Measurements from ENCODE around the gene ITPR2. TPM values are rescaled to one million over a fixed set of nuclear protein-coding genes. Genes with fewer than 3 reads are reported as not detected.

Gene ITPR2
- total and polyA plus RNA-seq, 2 of the 8 experiments (the other 6 are each of a cell fraction or from before 2014, with no cell fraction given) = 4.1 to 48.3 TPM

DNA sequence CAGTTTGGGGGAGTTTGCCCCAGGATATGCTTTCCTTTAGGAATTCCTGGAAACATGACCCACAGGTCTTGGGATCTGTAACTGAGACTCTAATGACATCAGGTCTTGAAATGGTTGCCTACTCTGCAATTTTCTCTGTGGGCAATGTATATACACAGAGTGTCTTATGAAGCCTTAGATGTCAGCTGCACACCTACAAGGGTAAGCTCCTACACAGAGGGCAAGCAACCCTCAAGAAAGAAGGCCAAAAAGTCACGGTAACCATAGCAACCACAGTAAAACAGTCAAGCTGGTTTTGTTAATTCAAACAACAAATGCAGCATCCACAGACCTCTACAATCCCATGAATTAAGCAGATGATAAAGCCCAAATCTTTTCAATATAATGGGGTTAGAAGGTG, 344.6 kb downstream of the ITPR2 start:
- no peak overlapping the region for H2BK20ac ChIP-seq (ENCODE audit: low read length)
- no peak overlapping the region for H2AK5ac ChIP-seq (ENCODE audit: low read depth, low read length)
- FAIRE-seq (no peak), DNase-seq (ENCODE audit: low read depth in 1 of 2, low spot score in 2 of 2) (no peak)
- no peak overlapping the region for H3K18ac ChIP-seq (ENCODE audit: extremely low read depth, low read length)
- no peak overlapping the region for H4K91ac ChIP-seq (replicated peaks; ENCODE audit: insufficient read length, low read length)
- H2BK5ac ChIP-seq (ENCODE audit: low read depth, low read length) = no peak overlapping the region
- no peak overlapping the region for H4K8ac ChIP-seq (ENCODE audit: extremely low read depth, insufficient read depth, low read length)
- H3K27ac ChIP-seq (ENCODE audit: low read depth, low read length) = no peak overlapping the region
- H3K27me3 ChIP-seq (replicated peaks in 1 of 4; ENCODE audit: control insufficient read depth in 3 of 4, extremely low read depth in 1 of 4, insufficient read depth in 3 of 4, low read length in 3 of 4) = no peaks in the 10 kb centered on the region
- H3K4me2 ChIP-seq (ENCODE audit: insufficient read depth in 1 of 2, low read depth in 2 of 2, low read length in 2 of 2) = no peak overlapping the region
- no peak overlapping the region for H2BK12ac ChIP-seq (ENCODE audit: low read depth, low read length)
- no peak overlapping the region for H3K4ac ChIP-seq (replicated peaks; ENCODE audit: insufficient read length, low read depth, low read length)
- no peaks in the 10 kb centered on the region for H3K9me3 ChIP-seq (ENCODE audit: insufficient read depth in 2 of 2, low read depth in 1 of 2, low read length in 1 of 2)
- CTCF ChIA-PET (ENCODE audit: partially characterized antibody) = interaction anchor here (0.7 to 1.4 kb wide), 3 partner anchors 10 to 130 kb away, joined by 3 to 4 read pairs (median 3); no protein-coding TSS in a partner anchor
- no peak overlapping the region for H3K56ac ChIP-seq (replicated peaks; ENCODE audit: insufficient read length, low read depth, low read length)
- WGBS, 2 experiments (ENCODE audit: extremely low coverage in 1 of 2, insufficient coverage in 1 of 2, insufficient read length in 1 of 2, insufficient replicate concordance in 2 of 2, low coverage in 1 of 2, low lambda C conversion rate in 2 of 2, missing lambda C conversion rate in 1 of 2) = 93% methylated on average over 1 of the region's 1 CpG; no CpG with 5 or more reads in 1 of the 2 experiments
- no peak overlapping the region for H2BK120ac ChIP-seq (replicated peaks; ENCODE audit: low read depth, low read length)
- H3K9ac ChIP-seq (replicated peaks in 1 of 4; ENCODE audit: extremely low read depth in 1 of 4, low read depth in 3 of 4, low read length in 3 of 4) = no peak overlapping the region
- TF ChIP-seq, protein P1, sequence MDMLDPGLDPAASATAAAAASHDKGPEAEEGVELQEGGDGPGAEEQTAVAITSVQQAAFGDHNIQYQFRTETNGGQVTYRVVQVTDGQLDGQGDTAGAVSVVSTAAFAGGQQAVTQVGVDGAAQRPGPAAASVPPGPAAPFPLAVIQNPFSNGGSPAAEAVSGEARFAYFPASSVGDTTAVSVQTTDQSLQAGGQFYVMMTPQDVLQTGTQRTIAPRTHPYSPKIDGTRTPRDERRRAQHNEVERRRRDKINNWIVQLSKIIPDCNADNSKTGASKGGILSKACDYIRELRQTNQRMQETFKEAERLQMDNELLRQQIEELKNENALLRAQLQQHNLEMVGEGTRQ (IDR thresholded peaks at IDR 0.05; ENCODE audit: low read length) = no peak
- TF ChIP-seq FOSL1 (IDR thresholded peaks at IDR 0.05; ENCODE audit: insufficient read depth, low read depth, low read length) (no peak), SIRT6 (IDR thresholded peaks at IDR 0.05; ENCODE audit: low read length) (no peak)
- H3K23ac ChIP-seq (ENCODE audit: insufficient read length) = no peak overlapping the region
- POLR2A ChIA-PET (ENCODE audit: partially characterized antibody) = no interaction called here
- no peak overlapping the region for H3K4me3 ChIP-seq (ENCODE audit: extremely low read depth in 1 of 4, insufficient read depth in 2 of 4, low read depth in 3 of 4, low read length in 4 of 4)
- no peaks in the 10 kb centered on the region for H3K79me2 ChIP-seq (ENCODE audit: control insufficient read depth in 1 of 2, insufficient read depth in 2 of 2, low read length in 2 of 2)
- peaks cover 0 to 4% (median 1%) of the 10 kb centered on the region in 4 experiments; a peak in 3 of 8 replicates for H3K36me3 ChIP-seq (ENCODE audit: control insufficient read depth in 2 of 4, insufficient read depth in 4 of 4, low read length in 3 of 4)
- H2AFZ ChIP-seq (ENCODE audit: low read length) = no peak overlapping the region
- H4K20me1 ChIP-seq (replicated peaks in 1 of 2; ENCODE audit: control insufficient read depth in 1 of 2, insufficient read depth in 2 of 2, low read length in 2 of 2) = no peaks in the 10 kb centered on the region
- no peaks in the 10 kb centered on the region for H3K79me1 ChIP-seq (ENCODE audit: low read depth, low read length)
- no peak overlapping the region for H3K14ac ChIP-seq (ENCODE audit: insufficient read length)
- H3K23me2 ChIP-seq (ENCODE audit: low read depth, low read length) = no peaks in the 10 kb centered on the region; the same call in 1 of the 2 replicates
- H3K4me1 ChIP-seq (replicated peaks in 1 of 4; ENCODE audit: control insufficient read depth in 3 of 4, insufficient read depth in 4 of 4, low read length in 3 of 4) = no peaks in the 10 kb centered on the region
- H2BK15ac ChIP-seq (ENCODE audit: low read length) = no peak overlapping the region
- H4K5ac ChIP-seq (ENCODE audit: insufficient read length, low read depth, low read length) = no peak overlapping the region
